A549 (cell line): ENCODE results near the gene USP32. TPM values are rescaled to one million over a fixed set of nuclear protein-coding genes. Genes with fewer than 3 reads are reported as not detected.

Experiments
- BCL3 ChIP-seq: fragments of >200 bp; sonication (Bioruptor Twin); formaldehyde crosslinking; IDR thresholded peaks from 3 replicates; pipeline ENCODE4 v1.6.1; 2016
- BHLHE40 ChIP-seq: IDR thresholded peaks from 2 replicates; pipeline ENCODE4 v1.6.1; 2012; ENCODE audit warnings: low read depth, low read length, inconsistent platforms
- CEBPB ChIP-seq, 2 experiments: fragments of >200 bp in 1 of 2; sonication (Bioruptor Twin) in 1 of 2; formaldehyde crosslinking in 1 of 2; IDR thresholded peaks; 2 replicates each; pipeline ENCODE4 v1.6.1; 2012 to 2016
- CHD4 ChIP-seq: fragments of 200-600 bp; sonication (generic); IDR thresholded peaks from 2 replicates; pipeline ENCODE4 v1.6.1; 2016; ENCODE audit warnings: antibody characterized with exemption, mild to moderate bottlenecking, borderline replicate concordance
- EHF ChIP-seq: fragments of 250-450 bp; sonication (Bioruptor Pico); IDR thresholded peaks from 2 replicates; pipeline ENCODE4 v1.5.0; 2020; ENCODE audit warnings: mild to moderate bottlenecking
- EHMT2 ChIP-seq: fragments of 200-600 bp; sonication (generic); IDR thresholded peaks from 2 replicates; pipeline ENCODE4 v1.6.1; 2016; ENCODE audit warnings: antibody characterized with exemption, low read depth, mild to moderate bottlenecking, moderate library complexity
- ELK1 ChIP-seq: fragments of 150-350 bp; IDR thresholded peaks from 2 replicates; pipeline ENCODE4 v1.6.1; 2014; ENCODE audit warnings: low read depth, mild to moderate bottlenecking, low read length
- ESRRA ChIP-seq: fragments of 150-350 bp; IDR thresholded peaks from 2 replicates; pipeline ENCODE4 v1.6.1; 2014; ENCODE audit warnings: mild to moderate bottlenecking, low read length, borderline replicate concordance
- FOSB ChIP-seq: fragments of 250-450 bp; sonication (Bioruptor Pico); IDR thresholded peaks from 2 replicates; pipeline ENCODE4 v1.5.0; 2020; ENCODE audit warnings: mild to moderate bottlenecking, moderate library complexity
- FOSL2 ChIP-seq, 2 experiments: fragments of 450-650 bp in 1 of 2; fragments of >200 bp in 1 of 2; sonication (Bioruptor Twin) in 1 of 2; formaldehyde crosslinking; IDR thresholded peaks; 2 replicates each; pipeline versions ENCODE4 v1.5.0 to v1.6.1; 2016 to 2020; ENCODE audit warnings: mild to moderate bottlenecking in 1 of 2, moderate library complexity in 1 of 2
- HDAC2 ChIP-seq: fragments of 200-600 bp; sonication (generic); IDR thresholded peaks from 2 replicates; pipeline ENCODE4 v1.6.1; 2016
- HEYL ChIP-seq: fragments of 250-450 bp; sonication (Bioruptor Pico); IDR thresholded peaks from 2 replicates; pipeline ENCODE4 v1.8.0; 2021; ENCODE audit warnings: mild to moderate bottlenecking, moderate library complexity
- HMGXB4 ChIP-seq: fragments of 250-450 bp; sonication (Bioruptor Pico); IDR thresholded peaks from 2 replicates; pipeline ENCODE4 v1.5.0; 2021; ENCODE audit warnings: mild to moderate bottlenecking, moderate library complexity, borderline replicate concordance
- HOXA7 ChIP-seq: fragments of 250-450 bp; sonication (Bioruptor Pico); IDR thresholded peaks from 2 replicates; pipeline ENCODE4 v1.5.0; 2020; ENCODE audit warnings: mild to moderate bottlenecking, moderate library complexity
- HOXB13 ChIP-seq: fragments of 250-450 bp; sonication (Bioruptor Pico); IDR thresholded peaks from 2 replicates; pipeline ENCODE4 v1.5.0; 2020; ENCODE audit warnings: low read depth, mild to moderate bottlenecking, moderate library complexity
- KDM1A ChIP-seq: fragments of 200-600 bp; sonication (generic); IDR thresholded peaks from 2 replicates; pipeline ENCODE4 v1.6.1; 2016; ENCODE audit warnings: low read depth, mild to moderate bottlenecking
- MAFK ChIP-seq: fragments of 450-650 bp; IDR thresholded peaks from 2 replicates; pipeline ENCODE4 v1.6.1; 2014; ENCODE audit not compliant: partially characterized antibody
- MAX ChIP-seq: IDR thresholded peaks from 2 replicates; pipeline ENCODE4 v1.6.1; 2012
- NFE2L2 ChIP-seq: fragments of 150-350 bp; conservative IDR thresholded peaks from 2 replicates; pipeline ENCODE4 v1.6.1; 2014; ENCODE audit warnings: low read length
- PHF8 ChIP-seq: fragments of 200-600 bp; sonication (generic); IDR thresholded peaks from 2 replicates; pipeline ENCODE4 v1.6.1; 2016; ENCODE audit warnings: low read depth, mild to moderate bottlenecking, antibody characterized with exemption, moderate library complexity, borderline replicate concordance
- POLR2A ChIP-seq: IDR thresholded peaks from 2 replicates; pipeline ENCODE4 v1.6.1; 2012; ENCODE audit warnings: mild to moderate bottlenecking, low read length
- POLR2AphosphoS2 ChIP-seq: conservative IDR thresholded peaks from 2 replicates; pipeline ENCODE4 v1.6.1; 2012; ENCODE audit warnings: low read length, improper control_type of control experiment, inconsistent platforms
- RARB ChIP-seq: fragments of 250-450 bp; sonication (Bioruptor Pico); IDR thresholded peaks from 2 replicates; pipeline ENCODE4 v1.8.0; 2021; ENCODE audit warnings: mild to moderate bottlenecking, moderate library complexity
- RCOR1 ChIP-seq: fragments of 150-350 bp; IDR thresholded peaks from 2 replicates; pipeline ENCODE4 v1.6.1; 2014; ENCODE audit warnings: antibody characterized with exemption, low read length, low read depth
- RFX5 ChIP-seq: fragments of 450-650 bp; IDR thresholded peaks from 2 replicates; pipeline ENCODE4 v1.7.1; 2014; ENCODE audit warnings: antibody characterized with exemption, mild to moderate bottlenecking, moderate library complexity
- ZC3H11A ChIP-seq: fragments of 450-650 bp; IDR thresholded peaks from 2 replicates; pipeline ENCODE4 v1.6.1; 2014; ENCODE audit warnings: antibody characterized with exemption, mild to moderate bottlenecking
- ZNF302 ChIP-seq: fragments of 250-450 bp; sonication (Bioruptor Pico); IDR thresholded peaks from 2 replicates; pipeline ENCODE4 v1.9.0; 2021; ENCODE audit warnings: inconsistent platforms, mild to moderate bottlenecking, moderate library complexity
- polyA plus RNA-seq, 4 experiments: library from polyadenylated mRNA; depleted of rRNA in 3 of 4; stranded (reverse); fragments of >200 nt; fragmentation: RNase III in 1 of 4; extraction: RNeasy Plus Mini Kit Qiagen cat#74134 plus additional on column Dnase treatment in 1 of 4; gene quantifications; 2 replicates in 3 of 4; 3 replicates in 1 of 4; pipeline ENCODE4 v1.2.3, GENCODE V29; 2011 to 2017

The USP32 gene
- polyA plus RNA-seq, 2 of the 4 experiments (the other 2 are of a cell fraction): 35.4 to 52.2 TPM

- TF ChIP-seq RFX5 (peak; percentile 77), ZC3H11A (no peak), EHMT2 (no peak), FOSL2 (IDR thresholded peaks at IDR 0.05) (no peak), FOSL2 (CRISPR knock-in tag; IDR thresholded peaks at IDR 0.05) (no peak), MAX (peak; percentile 99), HDAC2 (no peak), BCL3 (peak; percentile 86), POLR2AphosphoS2 (no peak), KDM1A (no peak), PHF8 (peak; percentile 67; the same call in 1 of the 2 replicates), POLR2A (peak; percentile 76), HOXB13 (CRISPR knock-in tag) (0 out of 2 replicates have a peak, but pooled peaks have one; percentile 19), ELK1 (0 out of 2 replicates have a peak, but pooled peaks have one; percentile 4), MAFK (no peak), NFE2L2 (no peak), HMGXB4 (no peak), ESRRA (no peak), RARB (peak; percentile 54; the same call in 1 of the 2 replicates), HEYL (no peak), HOXA7 (peak; percentile 60), CHD4 (no peak), EHF (CRISPR knock-in tag) (no peak), FOSB (CRISPR knock-in tag) (peak; percentile 62; the same call in 1 of the 2 replicates), BHLHE40 (peak; percentile 89), RCOR1 (no peak), CEBPB (IDR thresholded peaks at IDR 0.05) (no peak), ZNF302 (no peak)
- TF ChIP-seq, all 56 proteins: peak for 22
Measured at GRCh38 chr17:60392042-60392844, at the start of gene USP32 (continued).
